Nephron progenitor cell (in vitro differentiated cells): ENCODE measurements around the gene BDKRB2.

Experiments
- DNase-seq: peaks from one replicate; pipeline ENCODE4 v3.0.0; 2021
- H3K27ac Mint-ChIP-seq: 2 replicates; pipeline ENCODE4 v1.8.0; 2021; ENCODE audit warnings: mild to moderate bottlenecking, moderate library complexity, mixed read lengths
- H3K27me3 Mint-ChIP-seq: 2 replicates; pipeline ENCODE4 v1.8.0; 2021; ENCODE audit warnings: mild to moderate bottlenecking, low read depth, mixed read lengths; ENCODE audit not compliant: poor library complexity
- H3K36me3 Mint-ChIP-seq: 2 replicates; pipeline ENCODE4 v1.8.0; 2021; ENCODE audit warnings: low read depth, mixed read lengths
- H3K4me1 Mint-ChIP-seq: 2 replicates; pipeline ENCODE4 v1.8.0; 2021; ENCODE audit warnings: mixed read lengths
- H3K4me3 Mint-ChIP-seq: 2 replicates; pipeline ENCODE4 v1.8.0; 2021; ENCODE audit warnings: mild to moderate bottlenecking, moderate library complexity, mixed read lengths
- H3K9me3 Mint-ChIP-seq: 2 replicates; pipeline ENCODE4 v1.8.0; 2021; ENCODE audit warnings: mild to moderate bottlenecking, moderate library complexity, mixed read lengths
- CTCF ChIP-seq: fragments of 200-600 bp; sonication (generic); IDR thresholded peaks from 2 replicates; pipeline ENCODE4 v1.5.0; 2021; ENCODE audit warnings: antibody characterized with exemption

The BDKRB2 gene

GRCh38 chr14:96173636-96174475, 30.8 kb upstream of the BDKRB2 start:
- no peak overlapping the region for H3K27ac Mint-ChIP-seq

GRCh38 chr14:96176275-96176674, 28.4 kb upstream of the BDKRB2 start:
- Mint-ChIP-seq H3K27ac (no peak overlapping the region), H3K27me3 (peaks cover 33% of the 10 kb centered on the region), H3K4me1 (peaks cover 16% of the 10 kb centered on the region), H3K9me3 (peaks cover 4% of the 10 kb centered on the region), H3K4me3 (no peak overlapping the region), H3K36me3 (no peaks in the 10 kb centered on the region)
- DNase-seq, result no peak
- TF ChIP-seq CTCF, result no peak

More at GRCh38 chr14:96173636-96174475, 30.8 kb upstream of the BDKRB2 start:
- Mint-ChIP-seq H3K9me3 (peaks cover 4% of the 10 kb centered on the region), H3K27me3 (peaks cover 42% of the 10 kb centered on the region), H3K4me1 (peaks cover 22% of the 10 kb centered on the region), H3K4me3 (no peak overlapping the region), H3K36me3 (no peaks in the 10 kb centered on the region)
- DNase-seq, result no peak
- no peak for TF ChIP-seq CTCF

DNA sequence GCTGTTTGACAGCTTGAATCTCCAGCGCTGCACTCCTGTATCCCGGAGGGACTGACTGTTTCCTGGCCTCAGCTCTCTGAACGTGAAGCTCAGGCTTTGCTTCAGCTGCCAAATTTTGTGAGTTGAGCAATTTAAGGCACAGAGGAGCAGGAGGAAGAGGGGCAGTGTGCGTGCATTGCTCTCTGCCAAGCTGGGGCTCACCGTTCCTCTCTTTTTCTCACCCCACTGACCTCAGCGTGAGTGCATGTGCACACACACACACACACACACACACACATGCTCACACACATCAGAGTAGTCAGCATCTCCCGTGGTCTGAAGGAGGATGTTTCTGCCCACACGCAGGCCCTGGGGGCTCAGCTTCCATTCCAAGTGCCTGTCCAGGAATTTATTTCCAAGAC, 27.8 kb upstream of the BDKRB2 start:
- no peak for DNase-seq
- Mint-ChIP-seq H3K4me3 (no peak overlapping the region), H3K36me3 (no peaks in the 10 kb centered on the region), H3K27ac (peak overlapping the region; percentile 68), H3K27me3 (peaks cover 33% of the 10 kb centered on the region), H3K4me1 (peaks cover 16% of the 10 kb centered on the region), H3K9me3 (peaks cover 4% of the 10 kb centered on the region)
- TF ChIP-seq CTCF, result no peak

DNA sequence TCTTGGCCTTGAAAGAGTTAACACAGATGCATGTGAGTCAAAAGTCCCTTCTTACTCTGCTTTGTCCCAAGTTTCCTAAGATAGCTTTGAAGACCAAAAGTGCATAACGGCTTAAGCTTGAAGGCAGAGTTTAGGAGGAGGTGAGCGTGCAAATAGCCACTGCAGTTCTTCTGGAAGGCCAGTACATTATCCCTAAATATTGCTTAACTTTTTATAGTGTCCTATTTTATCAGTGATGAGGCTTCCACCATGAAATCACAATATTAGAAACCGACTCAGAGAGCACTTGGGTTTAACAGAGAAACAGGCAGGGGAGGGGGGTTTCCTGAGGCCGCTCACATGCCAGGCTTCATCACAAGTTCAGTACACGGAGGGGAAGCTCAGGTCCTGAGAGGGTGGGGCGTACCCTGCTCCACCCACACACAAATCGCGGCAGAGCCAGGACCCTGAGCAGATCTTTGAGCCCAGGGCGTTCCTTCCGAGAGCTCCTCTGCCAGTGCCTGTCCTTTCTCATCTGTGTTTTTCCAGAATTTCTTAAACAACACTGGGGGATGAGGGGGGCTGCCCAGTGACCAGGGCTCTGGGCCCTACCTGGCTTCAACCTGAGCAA, 26.8 kb upstream of the BDKRB2 start:
- Mint-ChIP-seq H3K27me3 (peaks cover 38% of the 10 kb centered on the region), H3K9me3 (peaks cover 4% of the 10 kb centered on the region), H3K27ac (no peak overlapping the region), H3K4me1 (peaks cover 16% of the 10 kb centered on the region), H3K36me3 (no peaks in the 10 kb centered on the region), H3K4me3 (no peak overlapping the region)
- no peak for TF ChIP-seq CTCF
- no peak for DNase-seq

GRCh38 chr14:96178461-96179321, 25.9 kb upstream of the BDKRB2 start:
- H3K36me3 Mint-ChIP-seq, result no peaks in the 10 kb centered on the region
- no peak overlapping the region for H3K4me3 Mint-ChIP-seq
- H3K27ac Mint-ChIP-seq, result no peak overlapping the region
- peaks cover 4% of the 10 kb centered on the region for H3K9me3 Mint-ChIP-seq
- no peak for DNase-seq
- no peak for TF ChIP-seq CTCF
- peaks cover 16% of the 10 kb centered on the region for H3K4me1 Mint-ChIP-seq
- H3K27me3 Mint-ChIP-seq, result peaks cover 34% of the 10 kb centered on the region
